HG02623 (cell line): ENCODE results near the gene DBP.
"Not testable (repeated sequence)": the region's sequence is repeated elsewhere in the genome, so short reads cannot be mapped to it uniquely, and the experiment has no call there.

ENCODE experiments used
- ATAC-seq: cut with Tn5 transposase; IDR thresholded peaks from one replicate; pipeline ENCODE4 v1.9.1; 2021; ENCODE audit warnings: moderate library complexity; ENCODE audit not compliant: unreplicated experiment

The DBP gene

GRCh38 chr19:48668761-48669160 lies 31.6 kb upstream of the DBP start:
- no peak for ATAC-seq

DNA sequence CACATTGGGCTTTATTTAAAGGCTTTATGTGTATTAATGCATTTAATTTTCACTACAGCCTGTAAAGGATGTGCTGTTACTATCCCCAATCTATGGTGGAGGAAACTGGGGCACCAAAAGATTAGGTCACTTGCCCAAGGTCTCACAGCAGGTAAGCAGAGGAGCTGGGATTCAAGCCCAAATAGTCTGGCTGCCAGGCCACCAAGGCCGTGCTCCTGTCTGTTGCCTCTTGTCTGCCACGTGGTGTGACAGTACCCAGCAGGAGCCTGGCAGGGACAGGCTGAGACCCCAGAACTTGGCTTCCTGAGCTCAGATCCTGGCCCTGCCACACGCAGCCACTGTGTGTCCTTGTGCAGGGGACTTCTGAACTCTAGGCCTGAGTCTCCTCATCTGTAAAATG lies 31.2 kb upstream of the DBP start:
- ATAC-seq, result no peak

GRCh38 chr19:48665786-48666185 lies 28.6 kb upstream of the DBP start:
- ATAC-seq, result no peak

- ATAC-seq, result no peak
Measured at GRCh38 chr19:48664476-48664875, 27.3 kb upstream of the DBP start.

DNA sequence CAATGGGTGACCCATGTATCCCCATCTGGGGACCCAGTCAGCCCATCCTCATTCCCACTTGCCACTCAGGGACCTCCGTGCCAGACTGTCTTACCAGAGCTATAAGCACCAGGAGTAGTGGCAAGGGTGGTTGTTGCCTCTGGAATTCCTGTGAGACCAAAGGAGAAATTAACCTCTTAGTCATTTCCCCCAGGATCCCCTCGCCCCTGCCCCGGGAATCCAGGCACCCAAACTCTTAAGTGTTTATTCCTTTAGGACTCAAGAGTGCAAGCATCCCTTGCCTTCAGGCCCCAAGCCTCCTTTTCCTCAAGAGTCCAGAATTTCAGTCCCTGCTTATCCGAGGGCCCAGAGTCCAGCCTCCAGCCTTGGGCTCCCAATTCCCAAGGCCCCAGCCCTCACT lies 26.5 kb upstream of the DBP start:
- ATAC-seq, result no peak

GRCh38 chr19:48661711-48662090 lies 24.5 kb upstream of the DBP start:
- ATAC-seq, result no peak

- peak; percentile 64 for ATAC-seq
Measured at GRCh38 chr19:48660852-48661710, 23.9 kb upstream of the DBP start.

DNA sequence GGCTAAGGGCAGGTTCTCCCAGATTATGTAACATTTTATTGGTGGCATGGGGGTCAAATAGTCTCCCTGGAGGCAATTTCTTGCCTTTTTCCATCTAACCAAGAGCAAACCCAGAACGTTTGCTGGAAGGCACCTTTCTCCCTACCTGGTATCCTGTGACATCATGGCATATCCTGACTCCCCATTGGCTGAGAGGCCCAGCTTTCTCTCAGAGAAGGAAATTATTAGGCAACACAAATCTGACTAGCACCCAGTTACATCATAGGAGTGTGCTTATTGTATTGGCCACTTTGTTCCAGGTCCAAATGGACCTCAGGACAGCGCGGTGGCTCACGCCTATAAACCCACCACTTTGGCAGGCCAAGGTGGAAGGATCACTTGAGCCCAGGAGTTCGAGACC lies 22.6 kb upstream of the DBP start:
- ATAC-seq, result no peak

GRCh38 chr19:48658483-48658882 lies 21.3 kb upstream of the DBP start:
- no peak for ATAC-seq

GRCh38 chr19:48657828-48658227 lies 20.6 kb upstream of the DBP start:
- not testable (repeated sequence) for ATAC-seq

DNA sequence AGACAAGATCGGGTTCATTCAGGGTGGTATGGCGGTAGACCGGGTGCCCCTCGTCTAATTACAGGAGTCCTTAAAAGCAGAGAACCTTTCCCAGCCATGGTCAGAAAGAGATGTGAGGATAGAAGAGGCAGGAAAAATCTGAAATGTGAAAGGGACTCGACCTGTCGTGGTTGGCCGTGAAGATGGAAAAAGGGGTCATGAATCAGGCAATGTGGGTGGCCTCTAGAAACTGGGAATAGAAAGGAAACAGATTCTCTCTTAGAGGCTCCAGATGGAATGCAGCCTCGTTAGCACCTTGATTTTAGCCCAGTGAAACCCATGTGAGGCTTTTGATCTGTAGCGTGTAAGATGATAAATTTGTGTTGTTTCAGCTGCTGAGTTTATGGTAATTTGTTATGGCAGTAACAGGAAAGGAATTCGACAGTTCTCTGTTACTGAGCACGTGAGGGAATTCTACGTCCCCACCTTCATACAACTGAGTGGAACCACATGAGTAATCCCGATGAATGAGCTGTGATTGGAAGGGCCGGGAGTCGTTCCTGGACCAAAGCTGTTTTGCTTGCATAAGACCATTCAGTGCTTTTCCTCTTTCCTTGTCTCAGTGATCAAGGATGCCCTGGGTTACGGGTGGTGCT lies 19.8 kb upstream of the DBP start:
- no peak for ATAC-seq

DNA sequence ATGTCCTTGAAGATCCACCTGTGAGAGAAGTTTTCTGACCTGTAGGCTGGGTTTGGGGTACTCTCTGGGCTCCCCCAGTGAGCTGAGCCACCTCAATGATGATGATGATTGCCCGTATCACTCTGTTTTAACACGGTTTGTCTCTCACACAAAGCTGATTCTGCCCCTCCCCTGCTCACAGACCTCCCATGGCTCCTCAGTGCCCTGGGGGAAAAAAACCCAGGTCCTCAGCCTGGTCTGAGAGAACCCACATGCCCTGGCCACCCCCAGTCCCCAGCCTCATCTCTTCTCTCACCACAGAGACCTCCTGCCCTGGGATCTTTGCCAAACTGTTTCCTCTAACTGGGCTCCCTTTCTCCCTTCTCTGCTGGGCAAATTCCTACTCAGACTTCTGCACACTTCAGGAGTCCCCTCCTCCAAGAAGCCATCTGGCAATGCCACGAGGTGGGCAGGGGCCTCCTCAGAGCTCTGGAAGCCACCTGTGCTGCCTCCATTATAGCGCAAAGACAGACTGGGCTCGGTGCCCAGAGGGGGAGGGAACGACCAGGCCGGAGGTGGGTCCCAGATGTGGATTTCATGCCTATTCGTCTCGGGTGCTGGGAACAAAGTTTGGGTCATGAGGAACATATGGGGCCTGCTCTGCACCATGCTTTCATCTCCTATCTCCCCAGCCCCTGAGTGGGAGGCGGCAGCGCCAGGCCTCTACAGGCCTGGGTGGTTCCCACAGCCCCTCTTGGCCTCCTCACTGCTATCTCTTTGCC lies 17.3 kb upstream of the DBP start:
- ATAC-seq, result no peak

- ATAC-seq, result no peak
Measured at GRCh38 chr19:48651683-48652048, 14.5 kb upstream of the DBP start.

GRCh38 chr19:48650974-48651682 lies 13.9 kb upstream of the DBP start:
- ATAC-seq, result no peak

DNA sequence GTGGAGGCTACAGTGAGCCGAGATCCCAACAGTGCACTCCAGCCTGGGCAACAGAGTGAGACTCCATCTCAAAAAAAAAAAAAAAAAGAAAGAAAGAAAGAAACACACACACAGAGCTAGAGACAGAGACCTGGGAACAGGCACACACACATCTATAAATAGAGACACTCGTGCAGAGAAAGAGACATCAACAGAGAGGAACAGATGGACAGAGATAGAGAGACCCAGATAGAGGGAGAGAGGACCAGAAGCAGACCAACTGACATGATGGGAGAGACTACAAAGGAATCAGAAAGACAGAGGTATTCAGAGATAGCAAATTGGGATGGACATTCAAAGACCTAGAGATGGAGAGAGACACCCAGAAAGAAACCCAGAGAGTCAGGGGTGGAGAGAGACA lies 11.0 kb upstream of the DBP start:
- no peak for ATAC-seq

- no peak for ATAC-seq
Measured at GRCh38 chr19:48646722-48647216, 9.6 kb upstream of the DBP start.

DNA sequence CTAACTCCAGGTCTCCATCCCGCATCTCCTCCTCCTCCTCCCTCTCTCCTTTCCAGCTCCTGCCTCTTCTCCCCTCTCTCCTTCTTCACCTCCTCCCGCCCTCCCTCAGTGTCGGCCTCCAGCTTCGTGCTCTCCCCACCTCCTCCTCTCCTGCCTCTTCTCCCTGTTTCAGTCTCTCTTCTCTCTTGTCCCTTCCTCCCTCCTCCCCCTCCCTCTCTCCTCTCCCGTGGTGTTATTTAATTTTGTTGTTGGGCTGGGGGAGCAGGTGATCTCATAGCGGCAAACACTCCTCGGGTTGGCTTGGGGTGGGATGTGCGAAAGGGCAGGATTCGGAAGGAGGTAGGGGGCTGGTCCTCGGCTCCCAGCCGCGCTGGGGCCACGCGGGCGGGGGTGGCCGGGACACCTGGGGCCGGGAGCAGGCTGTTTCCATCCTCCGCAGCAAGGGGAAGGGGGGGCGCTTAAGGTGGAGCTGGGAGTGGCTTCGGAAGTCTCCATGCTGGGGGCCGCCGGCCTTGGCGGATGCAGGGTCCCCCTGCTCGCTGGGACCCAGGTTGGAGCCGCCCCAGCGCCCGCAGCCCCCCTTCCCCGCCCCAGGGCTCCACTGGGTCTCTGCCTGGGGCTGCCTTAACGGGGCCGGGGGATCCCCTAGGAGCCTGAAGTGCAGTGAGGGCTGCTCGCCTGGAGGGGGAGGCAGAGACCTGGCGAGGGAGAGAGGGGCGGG lies 9.0 kb upstream of the DBP start, which contains the start of gene CA11:
CA11 (minus strand) TSS at position 187 of the 721 bp plus-strand sequence. CDS start 555 bp downstream, outside the sequence.
- peak; percentile 78 for ATAC-seq

- ATAC-seq, result no peak
Measured at GRCh38 chr19:48645620-48646000, 8.4 kb upstream of the DBP start.

- no peak for ATAC-seq
Measured at GRCh38 chr19:48644839-48645619, 7.8 kb upstream of the DBP start.

GRCh38 chr19:48644355-48644754 lies 7.2 kb upstream of the DBP start:
- ATAC-seq, result no peak
